Measurements from ENCODE around the gene ADSS1.

DNA sequence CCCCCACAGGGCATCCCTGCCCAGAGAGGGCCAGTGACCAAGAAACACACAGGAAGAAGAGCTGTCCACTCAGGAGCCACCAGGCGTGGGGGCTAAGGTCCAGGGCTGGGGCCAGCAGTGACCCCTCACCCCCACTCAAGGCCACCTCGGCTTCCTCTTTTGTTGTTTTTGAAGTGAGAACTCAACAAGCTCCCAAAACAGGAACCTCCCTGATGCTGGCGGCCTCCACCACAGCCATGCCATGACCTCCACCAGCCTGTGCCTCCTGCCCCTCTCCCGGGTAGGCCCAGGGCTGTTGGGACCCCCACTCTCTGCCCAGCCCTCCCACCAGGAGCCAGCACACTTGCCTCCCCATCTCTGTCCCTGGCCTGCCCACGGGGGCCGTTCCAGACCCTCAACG, 63.7 kb downstream of the ADSS1 start:
- TF ChIP-seq, protein P1, sequence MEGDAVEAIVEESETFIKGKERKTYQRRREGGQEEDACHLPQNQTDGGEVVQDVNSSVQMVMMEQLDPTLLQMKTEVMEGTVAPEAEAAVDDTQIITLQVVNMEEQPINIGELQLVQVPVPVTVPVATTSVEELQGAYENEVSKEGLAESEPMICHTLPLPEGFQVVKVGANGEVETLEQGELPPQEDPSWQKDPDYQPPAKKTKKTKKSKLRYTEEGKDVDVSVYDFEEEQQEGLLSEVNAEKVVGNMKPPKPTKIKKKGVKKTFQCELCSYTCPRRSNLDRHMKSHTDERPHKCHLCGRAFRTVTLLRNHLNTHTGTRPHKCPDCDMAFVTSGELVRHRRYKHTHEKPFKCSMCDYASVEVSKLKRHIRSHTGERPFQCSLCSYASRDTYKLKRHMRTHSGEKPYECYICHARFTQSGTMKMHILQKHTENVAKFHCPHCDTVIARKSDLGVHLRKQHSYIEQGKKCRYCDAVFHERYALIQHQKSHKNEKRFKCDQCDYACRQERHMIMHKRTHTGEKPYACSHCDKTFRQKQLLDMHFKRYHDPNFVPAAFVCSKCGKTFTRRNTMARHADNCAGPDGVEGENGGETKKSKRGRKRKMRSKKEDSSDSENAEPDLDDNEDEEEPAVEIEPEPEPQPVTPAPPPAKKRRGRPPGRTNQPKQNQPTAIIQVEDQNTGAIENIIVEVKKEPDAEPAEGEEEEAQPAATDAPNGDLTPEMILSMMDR (IDR thresholded peaks at IDR 0.05): no peak
- no peak for TF ChIP-seq POLR2AphosphoS5 (IDR thresholded peaks at IDR 0.05)
